Osteocyte (in vitro differentiated cells): ENCODE measurements around the gene SEMA3B. TPM values are rescaled to one million over a fixed set of nuclear protein-coding genes. Genes with fewer than 3 reads are reported as not detected.
"Not testable (repeated sequence)": the region's sequence is repeated elsewhere in the genome, so short reads cannot be mapped to it uniquely, and the experiment has no call there.

Source experiments
- DNase-seq: peaks from one replicate; pipeline ENCODE4 v3.0.0; 2021; ENCODE audit warnings: mixed read lengths; ENCODE audit not compliant: unreplicated experiment; ENCODE audit errors: extremely low spot score
- H3K27ac Mint-ChIP-seq: one replicate; pipeline ENCODE4 v1.8.0; 2021; ENCODE audit warnings: mild to moderate bottlenecking, mixed read lengths; ENCODE audit not compliant: unreplicated experiment
- H3K27me3 Mint-ChIP-seq: one replicate; pipeline ENCODE4 v1.8.0; 2021; ENCODE audit warnings: mixed read lengths; ENCODE audit not compliant: unreplicated experiment
- H3K36me3 Mint-ChIP-seq: one replicate; pipeline ENCODE4 v1.8.0; 2021; ENCODE audit warnings: mixed read lengths; ENCODE audit not compliant: unreplicated experiment
- H3K4me1 Mint-ChIP-seq: one replicate; pipeline ENCODE4 v1.8.0; 2021; ENCODE audit warnings: mixed read lengths; ENCODE audit not compliant: unreplicated experiment
- H3K4me3 Mint-ChIP-seq: one replicate; pipeline ENCODE4 v1.8.0; 2021; ENCODE audit warnings: mild to moderate bottlenecking, moderate library complexity, mixed read lengths; ENCODE audit not compliant: unreplicated experiment
- H3K9me3 Mint-ChIP-seq: one replicate; pipeline ENCODE4 v1.8.0; 2021; ENCODE audit warnings: mixed read lengths; ENCODE audit not compliant: unreplicated experiment
- total RNA-seq: library from RNA; stranded (reverse); gene quantifications from 2 replicates; pipeline ENCODE4 v1.2.1, GENCODE V29; 2021
- TF ChIP-seq, protein P1 (sequence below): fragments of 200-600 bp; sonication (generic); IDR thresholded peaks from 2 replicates; pipeline ENCODE4 v1.5.0; 2021; ENCODE audit warnings: antibody characterized with exemption, mild to moderate bottlenecking, moderate library complexity

SEMA3B gene
- total RNA-seq, 1 donor from 2014 or later, result 8.1 TPM

DNA sequence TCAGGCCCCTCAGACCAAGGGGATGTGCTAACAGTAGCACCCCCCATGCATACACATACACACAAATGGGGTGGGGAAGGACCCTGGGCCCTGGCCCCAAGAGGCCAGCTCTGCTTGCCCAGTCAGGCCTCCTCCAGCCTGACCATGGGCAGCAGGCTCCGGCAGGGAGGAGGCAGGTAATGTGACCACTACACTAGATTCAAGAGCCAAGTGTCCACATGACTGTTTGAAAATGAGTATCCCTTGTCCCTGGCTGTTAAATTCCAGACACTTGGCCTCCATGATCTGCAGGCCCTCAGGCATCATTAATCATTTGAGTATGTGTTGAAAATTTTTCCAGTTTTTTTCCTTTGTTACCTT, 46.8 kb upstream of the SEMA3B start:
- Mint-ChIP-seq H3K4me1 (peaks cover 11% of the 10 kb centered on the region), H3K4me3 (no peak overlapping the region), H3K36me3 (no peaks in the 10 kb centered on the region), H3K27me3 (peaks cover 7% of the 10 kb centered on the region), H3K9me3 (no peaks in the 10 kb centered on the region), H3K27ac (no peak overlapping the region)
- DNase-seq, result no peak
- TF ChIP-seq, protein P1, sequence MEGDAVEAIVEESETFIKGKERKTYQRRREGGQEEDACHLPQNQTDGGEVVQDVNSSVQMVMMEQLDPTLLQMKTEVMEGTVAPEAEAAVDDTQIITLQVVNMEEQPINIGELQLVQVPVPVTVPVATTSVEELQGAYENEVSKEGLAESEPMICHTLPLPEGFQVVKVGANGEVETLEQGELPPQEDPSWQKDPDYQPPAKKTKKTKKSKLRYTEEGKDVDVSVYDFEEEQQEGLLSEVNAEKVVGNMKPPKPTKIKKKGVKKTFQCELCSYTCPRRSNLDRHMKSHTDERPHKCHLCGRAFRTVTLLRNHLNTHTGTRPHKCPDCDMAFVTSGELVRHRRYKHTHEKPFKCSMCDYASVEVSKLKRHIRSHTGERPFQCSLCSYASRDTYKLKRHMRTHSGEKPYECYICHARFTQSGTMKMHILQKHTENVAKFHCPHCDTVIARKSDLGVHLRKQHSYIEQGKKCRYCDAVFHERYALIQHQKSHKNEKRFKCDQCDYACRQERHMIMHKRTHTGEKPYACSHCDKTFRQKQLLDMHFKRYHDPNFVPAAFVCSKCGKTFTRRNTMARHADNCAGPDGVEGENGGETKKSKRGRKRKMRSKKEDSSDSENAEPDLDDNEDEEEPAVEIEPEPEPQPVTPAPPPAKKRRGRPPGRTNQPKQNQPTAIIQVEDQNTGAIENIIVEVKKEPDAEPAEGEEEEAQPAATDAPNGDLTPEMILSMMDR, result no peak

DNA sequence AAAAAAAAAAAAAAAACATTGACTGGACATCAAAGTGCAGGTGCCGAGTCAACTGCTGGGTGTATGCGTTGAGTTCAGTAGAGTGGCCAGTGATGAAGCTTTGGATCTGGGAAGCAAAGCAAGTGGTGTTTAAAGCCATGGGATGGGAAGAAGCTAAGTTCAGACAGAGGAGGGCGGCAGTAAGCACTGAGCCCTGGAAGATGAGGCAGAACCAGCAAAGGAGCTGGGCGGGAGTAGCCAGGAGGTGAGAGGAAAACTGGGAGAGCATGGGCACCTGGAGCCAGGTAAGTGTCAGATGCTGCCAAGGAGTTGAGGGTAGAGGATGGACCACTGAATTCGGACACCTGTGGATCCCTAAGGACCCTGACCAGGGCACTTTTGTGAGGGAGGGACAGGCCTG, 44.3 kb upstream of the SEMA3B start:
- Mint-ChIP-seq H3K9me3 (no peaks in the 10 kb centered on the region), H3K27me3 (peaks cover 7% of the 10 kb centered on the region)
- TF ChIP-seq, protein P1, result no peak

DNA sequence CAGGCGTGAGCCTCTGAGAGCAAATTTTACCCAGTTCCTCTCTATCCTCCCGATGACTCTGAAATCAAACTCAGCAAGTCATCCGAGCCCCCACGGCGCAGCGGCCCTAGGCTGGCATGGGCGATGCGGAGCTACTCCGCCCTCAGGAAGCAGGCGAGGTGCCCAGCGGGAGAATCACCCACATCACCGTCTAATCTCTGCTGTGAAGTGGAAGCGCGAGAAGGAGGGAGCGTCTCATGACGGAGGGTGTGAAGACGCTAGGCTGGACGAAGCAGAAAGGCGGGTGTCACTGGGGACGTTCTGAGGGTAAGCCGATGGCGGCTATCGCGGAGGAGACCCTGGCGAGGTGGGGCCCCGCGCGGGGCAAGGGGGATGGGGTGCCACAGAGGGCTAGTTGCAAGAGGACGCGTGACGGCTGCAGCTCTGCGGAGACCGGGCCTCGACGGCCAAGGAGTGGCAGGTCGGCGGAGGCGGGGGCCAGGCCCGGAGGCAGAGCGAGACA, 42.0 kb upstream of the SEMA3B start:
- Mint-ChIP-seq H3K9me3 (no peaks in the 10 kb centered on the region), H3K27me3 (peaks cover 7% of the 10 kb centered on the region), H3K27ac (peak overlapping the region; percentile 90), H3K36me3 (no peaks in the 10 kb centered on the region), H3K4me3 (peak overlapping the region; percentile 77), H3K4me1 (peaks cover 27% of the 10 kb centered on the region)
- TF ChIP-seq, protein P1, result no peak
- DNase-seq, result no peak

More for the DNA sequence above, 44.3 kb upstream of the SEMA3B start:
- H3K4me1 Mint-ChIP-seq, result peaks cover 27% of the 10 kb centered on the region
- no peak overlapping the region for H3K27ac Mint-ChIP-seq
- H3K36me3 Mint-ChIP-seq, result no peaks in the 10 kb centered on the region
- DNase-seq, result no peak
- no peak overlapping the region for H3K4me3 Mint-ChIP-seq

DNA sequence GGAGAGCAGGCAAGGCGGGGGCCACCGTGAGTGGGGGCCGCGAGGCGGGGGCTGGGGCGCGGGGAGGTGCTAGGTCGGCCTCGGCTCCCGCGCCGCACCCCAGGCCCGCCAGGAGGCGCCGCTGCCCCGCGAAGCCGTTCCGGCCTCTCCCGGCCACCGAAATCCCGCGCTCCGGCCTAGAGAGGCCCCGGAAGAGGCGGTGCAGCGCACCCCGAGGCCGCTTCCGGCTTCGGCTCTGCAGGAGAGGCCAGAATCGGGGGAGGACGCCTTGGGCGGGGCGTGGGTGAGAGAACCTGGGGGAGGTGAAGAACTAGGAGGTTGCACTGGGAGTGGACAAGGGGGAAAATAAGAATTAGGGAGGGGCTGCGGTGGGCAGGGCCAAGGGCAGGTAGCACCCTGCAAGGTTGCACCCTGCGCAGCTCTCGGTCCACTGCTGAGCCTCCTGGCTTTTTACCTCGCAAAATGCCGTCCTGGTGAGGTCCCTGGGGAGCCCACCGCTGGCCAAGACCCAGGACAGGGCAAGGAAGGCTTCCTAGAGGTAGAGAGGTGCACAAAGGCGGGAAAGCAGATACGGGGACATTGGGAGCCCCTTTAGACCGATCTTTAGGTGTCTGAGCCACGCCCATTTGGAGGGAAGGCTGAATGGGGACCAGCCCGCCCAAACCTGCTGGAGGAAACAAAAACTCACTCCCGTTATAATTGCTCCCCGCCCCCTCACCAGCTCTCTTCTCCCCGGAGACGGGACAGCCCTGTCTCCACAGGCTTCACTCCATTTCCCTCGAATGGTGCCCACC, 41.4 kb upstream of the SEMA3B start:
- H3K4me1 Mint-ChIP-seq, result peaks cover 27% of the 10 kb centered on the region
- peaks cover 7% of the 10 kb centered on the region for H3K27me3 Mint-ChIP-seq
- peak overlapping the region; percentile 92 for H3K4me3 Mint-ChIP-seq

DNA sequence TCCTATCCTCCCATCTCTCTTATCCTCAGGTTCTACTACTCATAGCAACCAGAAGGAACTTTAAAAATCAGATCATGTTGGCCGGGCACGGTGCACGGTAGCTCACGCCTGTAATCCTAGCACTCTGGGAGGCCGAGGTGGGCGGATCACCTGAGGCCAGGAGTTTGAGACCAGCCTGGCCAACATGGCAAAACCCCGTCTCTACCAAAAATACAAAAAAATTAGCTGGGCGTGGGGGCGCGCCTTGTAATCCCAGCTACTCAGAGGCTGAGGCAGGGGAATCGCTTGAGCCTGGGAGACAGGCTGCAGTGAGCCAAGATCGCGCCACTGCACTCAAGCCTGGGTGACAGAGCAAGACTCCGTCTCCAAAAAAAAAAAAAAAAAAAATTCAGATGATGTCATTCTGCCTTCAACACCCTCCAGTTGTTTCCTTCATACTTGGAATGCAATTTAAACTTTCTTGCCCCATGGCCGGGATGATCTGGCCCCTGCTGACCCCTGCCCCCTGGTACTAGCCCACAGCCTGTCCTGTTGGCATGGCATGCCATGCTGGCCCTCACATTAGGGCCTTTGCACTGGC, 40.7 kb upstream of the SEMA3B start:
- H3K27me3 Mint-ChIP-seq, H3K36me3 Mint-ChIP-seq, DNase-seq, H3K9me3 Mint-ChIP-seq: not testable (repeated sequence)
- H3K4me1 Mint-ChIP-seq, result peaks cover 27% of the 10 kb centered on the region
- H3K4me3 Mint-ChIP-seq, result peak overlapping the region; percentile 92
- peak overlapping the region; percentile 72 for H3K27ac Mint-ChIP-seq

More for the DNA sequence above, 41.4 kb upstream of the SEMA3B start:
- TF ChIP-seq, protein P1, result peak; percentile 95
- no peaks in the 10 kb centered on the region for H3K9me3 Mint-ChIP-seq
- H3K36me3 Mint-ChIP-seq, result no peaks in the 10 kb centered on the region
- DNase-seq, result peak; percentile 96
- peak overlapping the region; percentile 72 for H3K27ac Mint-ChIP-seq
